Lung (tissue), 12 donors: ENCODE data around the gene CDK14. TPM values are rescaled to one million over a fixed set of nuclear protein-coding genes. Genes with fewer than 3 reads are reported as not detected.

Experiments
- ATAC-seq: fragments of 200-7000 bp; cut with Tn5 transposase; one replicate; pipeline ENCODE4 v1.9.1; 2020; ENCODE audit warnings: moderate number of reproducible peaks; ENCODE audit not compliant: insufficient read depth, low FRiP score
- DNase-seq, 3 donors: peaks; one replicate each; pipeline ENCODE4 v3.0.0-alpha.2; 2013 to 2017
- H3K27ac ChIP-seq, 2 donors: one replicate each; pipeline ENCODE4 v1.5.1; 2013; ENCODE audit warnings: mild to moderate bottlenecking in 2 of 2, moderate library complexity in 2 of 2, control low read depth in 1 of 2, inconsistent platforms in 1 of 2, low read depth in 1 of 2, low read length in 1 of 2
- H3K27me3 ChIP-seq, 3 donors: one replicate each; pipeline ENCODE4 v1.5.1; 2013; ENCODE audit warnings: low read length in 2 of 3; ENCODE audit not compliant: control insufficient read depth in 3 of 3, insufficient read depth in 3 of 3
- H3K36me3 ChIP-seq, 4 donors: one replicate each; pipeline ENCODE4 v1.5.1; 2013; ENCODE audit warnings: low read length in 4 of 4, mild to moderate bottlenecking in 1 of 4, moderate library complexity in 1 of 4; ENCODE audit not compliant: control insufficient read depth in 4 of 4, insufficient read depth in 4 of 4
- H3K4me1 ChIP-seq, 5 donors: one replicate each; pipeline ENCODE4 v1.5.1; 2013; ENCODE audit warnings: low read length in 5 of 5, mild to moderate bottlenecking in 2 of 5, moderate library complexity in 1 of 5; ENCODE audit not compliant: control insufficient read depth in 5 of 5, insufficient read depth in 5 of 5
- H3K4me3 ChIP-seq: one replicate; pipeline ENCODE4 v1.5.1; 2013; ENCODE audit warnings: mild to moderate bottlenecking, control low read depth, moderate library complexity
- H3K9ac ChIP-seq, 2 donors: one replicate each; pipeline ENCODE4 v1.5.1; 2013; ENCODE audit warnings: low read length in 2 of 2, control low read depth in 1 of 2; ENCODE audit not compliant: insufficient read depth in 1 of 2
- H3K9me3 ChIP-seq, 4 donors: one replicate each; pipeline ENCODE4 v1.5.1; 2013; ENCODE audit warnings: low read length in 3 of 4, mild to moderate bottlenecking in 1 of 4, moderate library complexity in 1 of 4; ENCODE audit not compliant: control insufficient read depth in 4 of 4, insufficient read depth in 3 of 4
- WGBS, 2 donors: extraction: QIAGEN DNeasy Blood & Tissue Kit; methylation state at CpG; one replicate each; pipeline ENCODE4 v1.1.7; 2013; 5-methylcytosine and 5-hydroxymethylcytosine counted together
- polyA plus RNA-seq, 2 donors: library from polyadenylated mRNA; stranded (reverse); fragments of 200-250 nt; gene quantifications; one replicate each; pipeline ENCODE4 v1.2.1, GENCODE V29; 2013
- total RNA-seq, 2 donors: library from RNA; depleted of rRNA in 1 of 2; stranded (reverse); fragments of >200 nt in 1 of 2; gene quantifications; one replicate each; pipeline ENCODE4 v1.2.1, GENCODE V29; 2014 to 2021
- TF ChIP-seq, protein P1 (sequence below): IDR thresholded peaks from 2 replicates; pipeline ENCODE4 v1.5.1; 2012; ENCODE audit warnings: mild to moderate bottlenecking; ENCODE audit errors: control extremely low read depth, extremely low read depth
- donor health status: control.
- donor health status: control.
- donor health status: Bipolar disorder and iron deficiency.
- donor health status: healthy.
- donor health status: DM: yes; HTN: yes; CAD: no.

Gene CDK14
- total and polyA plus RNA-seq, 4 donors: 4.3 to 117 (median 18.9) TPM

GRCh38 chr7:90843472-90843871 lies 247.4 kb downstream of the CDK14 start:
- H3K4me3 ChIP-seq: no peak overlapping the region
- H3K27me3 ChIP-seq: no peaks in the 10 kb centered on the region
- no peak for DNase-seq
- no peak for ATAC-seq
- peaks cover 0 to 3% (median 1%) of the 10 kb centered on the region in 4 donors for H3K9me3 ChIP-seq
- H3K36me3 ChIP-seq: peaks cover 0 to 2% (median 0%) of the 10 kb centered on the region in 4 donors
- TF ChIP-seq, protein P1, sequence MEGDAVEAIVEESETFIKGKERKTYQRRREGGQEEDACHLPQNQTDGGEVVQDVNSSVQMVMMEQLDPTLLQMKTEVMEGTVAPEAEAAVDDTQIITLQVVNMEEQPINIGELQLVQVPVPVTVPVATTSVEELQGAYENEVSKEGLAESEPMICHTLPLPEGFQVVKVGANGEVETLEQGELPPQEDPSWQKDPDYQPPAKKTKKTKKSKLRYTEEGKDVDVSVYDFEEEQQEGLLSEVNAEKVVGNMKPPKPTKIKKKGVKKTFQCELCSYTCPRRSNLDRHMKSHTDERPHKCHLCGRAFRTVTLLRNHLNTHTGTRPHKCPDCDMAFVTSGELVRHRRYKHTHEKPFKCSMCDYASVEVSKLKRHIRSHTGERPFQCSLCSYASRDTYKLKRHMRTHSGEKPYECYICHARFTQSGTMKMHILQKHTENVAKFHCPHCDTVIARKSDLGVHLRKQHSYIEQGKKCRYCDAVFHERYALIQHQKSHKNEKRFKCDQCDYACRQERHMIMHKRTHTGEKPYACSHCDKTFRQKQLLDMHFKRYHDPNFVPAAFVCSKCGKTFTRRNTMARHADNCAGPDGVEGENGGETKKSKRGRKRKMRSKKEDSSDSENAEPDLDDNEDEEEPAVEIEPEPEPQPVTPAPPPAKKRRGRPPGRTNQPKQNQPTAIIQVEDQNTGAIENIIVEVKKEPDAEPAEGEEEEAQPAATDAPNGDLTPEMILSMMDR: no peak
- no peak overlapping the region for H3K27ac ChIP-seq
- H3K9ac ChIP-seq: no peak overlapping the region
- peaks cover 0 to 6% (median 0%) of the 10 kb centered on the region in 5 donors for H3K4me1 ChIP-seq

DNA sequence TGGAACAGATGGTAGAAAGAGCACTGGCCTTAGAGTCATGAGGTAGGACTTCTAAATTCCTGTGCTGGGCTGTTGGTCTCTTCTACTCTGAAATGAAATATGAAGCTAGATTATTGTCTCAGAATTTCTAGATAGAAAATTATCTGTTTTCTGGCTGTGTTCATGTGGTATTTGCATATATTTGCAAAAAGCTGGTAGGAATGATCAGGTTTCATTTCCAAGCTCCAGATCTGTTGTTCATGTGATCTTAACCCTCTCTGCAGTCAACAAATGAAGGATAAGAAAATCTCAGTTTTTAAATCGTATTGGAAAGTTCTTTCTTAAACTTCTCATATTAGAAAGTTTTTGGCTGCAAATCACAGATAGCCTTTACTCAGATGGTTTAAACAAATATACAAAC lies 248.3 kb downstream of the CDK14 start:
- Histone ChIP-seq H3K9ac (no peak overlapping the region), H3K36me3 (peaks cover 0 to 2% (median 0%) of the 10 kb centered on the region in 4 donors), H3K27ac (no peak overlapping the region), H3K4me1 (peaks cover 0 to 6% (median 0%) of the 10 kb centered on the region in 5 donors), H3K27me3 (no peaks in the 10 kb centered on the region), H3K9me3 (no peaks in the 10 kb centered on the region), H3K4me3 (no peak overlapping the region)
- TF ChIP-seq, protein P1: no peak
- 83 to 84% methylated on average over 1 of the region's 1 CpG for WGBS, 2 donors
- ATAC-seq (no peak), DNase-seq (no peak)

DNA sequence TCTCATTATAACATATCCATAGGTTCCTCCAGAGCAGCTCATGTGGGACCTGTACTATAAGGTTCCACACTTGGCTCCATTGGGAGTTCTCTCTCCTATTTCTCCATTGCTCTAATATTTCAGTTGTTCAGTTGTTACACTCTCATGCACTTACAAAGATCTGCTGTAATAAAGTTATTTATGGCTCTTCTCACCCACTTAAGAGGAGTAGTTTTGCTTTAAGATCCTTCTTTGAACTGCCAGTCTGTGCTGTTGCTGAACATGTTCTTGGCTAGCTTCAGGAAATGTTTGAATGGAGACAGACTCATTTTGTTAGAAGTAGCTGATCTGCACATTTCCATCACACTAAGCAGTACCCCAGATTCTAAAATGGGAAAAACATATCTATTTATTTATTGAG lies 250.1 kb downstream of the CDK14 start:
- peak in 2 of 3 donors; percentile 28 to 39 for DNase-seq
- no peak overlapping the region for H3K9ac ChIP-seq
- TF ChIP-seq, protein P1: no peak
- H3K27ac ChIP-seq: no peak overlapping the region
- H3K4me1 ChIP-seq: peaks cover 0 to 6% (median 0%) of the 10 kb centered on the region in 5 donors
- H3K4me3 ChIP-seq: no peak overlapping the region
- H3K27me3 ChIP-seq: no peaks in the 10 kb centered on the region
- no peaks in the 10 kb centered on the region for H3K9me3 ChIP-seq
- H3K36me3 ChIP-seq: peaks cover 0 to 2% (median 0%) of the 10 kb centered on the region in 4 donors
- ATAC-seq: no peak

DNA sequence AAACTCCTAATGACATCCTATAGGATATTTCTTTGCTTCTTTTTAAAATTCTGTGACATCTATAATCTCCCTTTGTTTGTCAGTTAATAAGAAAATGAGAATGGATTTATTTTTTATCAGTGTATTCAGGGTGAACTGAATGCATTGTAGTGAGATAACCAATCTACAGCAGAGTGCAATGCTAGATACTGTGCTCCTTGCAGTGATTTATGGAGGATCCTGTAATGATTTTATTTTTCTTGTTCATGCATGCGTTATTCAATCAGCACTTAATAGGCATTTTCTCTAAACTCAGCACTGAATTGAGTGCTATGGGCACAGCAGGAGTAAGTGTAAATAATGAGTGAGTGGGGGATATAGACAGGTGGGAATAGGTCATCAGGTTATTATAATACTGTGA lies 253.9 kb downstream of the CDK14 start:
- H3K27me3 ChIP-seq: no peaks in the 10 kb centered on the region
- peaks cover 0 to 2% (median 0%) of the 10 kb centered on the region in 4 donors for H3K36me3 ChIP-seq
- no peak overlapping the region for H3K9ac ChIP-seq
- H3K9me3 ChIP-seq: no peaks in the 10 kb centered on the region
- no peak for DNase-seq
- H3K4me1 ChIP-seq: peaks cover 0 to 4% (median 0%) of the 10 kb centered on the region in 5 donors
- TF ChIP-seq, protein P1: no peak
- no peak for ATAC-seq
- 92 to 94% methylated on average over 1 of the region's 1 CpG for WGBS, 2 donors
- H3K4me3 ChIP-seq: no peak overlapping the region
- H3K27ac ChIP-seq: no peak overlapping the region
